GM11168 (cell line): ENCODE measurements around the gene FLT3LG.

Source experiments
- in situ Hi-C: fragments of 300-500 bp; cut with MboI; formaldehyde crosslinking; loops from one replicate; pipeline ENCODE4 v1.12.0; 2022; ENCODE audit warnings: low sequenced_read_pairs; ENCODE audit not compliant: unreplicated experiment

The FLT3LG gene, protein sequence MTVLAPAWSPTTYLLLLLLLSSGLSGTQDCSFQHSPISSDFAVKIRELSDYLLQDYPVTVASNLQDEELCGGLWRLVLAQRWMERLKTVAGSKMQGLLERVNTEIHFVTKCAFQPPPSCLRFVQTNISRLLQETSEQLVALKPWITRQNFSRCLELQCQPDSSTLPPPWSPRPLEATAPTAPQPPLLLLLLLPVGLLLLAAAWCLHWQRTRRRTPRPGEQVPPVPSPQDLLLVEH

DNA sequence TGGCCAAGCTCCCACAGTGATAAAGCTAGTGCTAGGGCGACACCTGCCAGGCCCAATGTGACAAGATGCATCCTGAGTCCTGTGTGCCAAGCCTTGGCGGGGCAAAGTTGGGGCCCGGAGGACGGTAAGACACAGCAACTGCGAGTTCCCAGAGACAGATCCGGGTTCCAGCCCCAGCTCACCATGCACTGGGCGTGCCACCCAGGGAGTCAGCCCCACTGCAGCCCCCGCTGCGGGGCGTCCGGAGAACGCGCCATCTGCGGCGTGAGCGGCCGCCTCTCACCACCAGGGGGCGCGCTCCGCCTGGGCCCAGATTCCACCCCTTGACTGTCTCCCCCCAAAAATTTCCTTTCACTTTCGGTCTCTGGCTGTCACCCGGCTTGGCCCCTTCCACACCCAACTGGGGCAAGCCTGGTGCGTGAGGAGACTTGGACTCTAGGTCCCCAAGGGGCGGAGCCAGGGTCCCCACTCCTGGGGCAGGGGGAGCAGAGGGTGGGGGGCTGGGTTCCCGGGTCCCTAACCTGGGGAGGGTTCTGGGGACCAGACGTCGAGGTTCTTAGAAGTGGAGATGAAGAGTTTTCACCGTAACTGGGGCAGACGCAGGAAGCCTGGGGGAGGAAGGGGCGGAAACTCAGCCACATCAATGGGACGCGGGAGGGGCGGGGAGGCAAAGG, at the start of gene FLT3LG:
Gene FLT3LG (plus strand): TSS at position 348 of the 674 bp plus-strand sequence. CDS start 425 bp downstream, outside the sequence.
- in situ Hi-C loops = no loop called here

GRCh38 chr19:49425178-49425577, 48.8 kb upstream of the FLT3LG start, which contains the start of gene GFY:
TSS of gene GFY (plus strand) at chr19:49425388. CDS start at chr19:49426431, 1,043 bp downstream.
- in situ Hi-C loops = loop anchor here (5.0 kb wide), 1 partner anchor 33 kb away; no protein-coding TSS in a partner anchor

GRCh38 chr19:49425922-49426592, 48.0 kb upstream of the FLT3LG start:
- in situ Hi-C loops = loop anchor here (5.0 kb wide), 1 partner anchor 34 kb away; no protein-coding TSS in a partner anchor

DNA sequence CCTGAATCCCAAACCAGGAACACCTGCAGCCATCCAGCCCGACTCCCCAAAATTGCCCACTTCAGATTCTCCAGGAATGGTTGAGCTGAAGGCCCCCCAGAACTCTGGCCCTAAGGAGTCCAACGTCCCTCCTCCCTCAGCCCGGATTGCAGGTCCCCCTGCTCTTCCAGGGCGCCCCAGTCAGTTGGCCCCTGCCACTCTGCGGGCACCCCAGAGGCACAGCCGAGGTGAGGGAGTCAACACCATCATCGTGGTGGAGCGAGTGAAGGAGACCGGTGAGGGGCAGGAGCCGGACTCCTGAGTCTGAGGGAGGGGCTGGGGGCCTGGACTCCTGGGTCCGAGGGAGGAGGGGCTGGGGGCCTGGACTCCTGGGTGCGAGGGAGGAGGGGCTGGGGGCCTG, 46.7 kb upstream of the FLT3LG start:
- in situ Hi-C loops = loop anchor here (5.0 kb wide), 1 partner anchor 35 kb away; no protein-coding TSS in a partner anchor

DNA sequence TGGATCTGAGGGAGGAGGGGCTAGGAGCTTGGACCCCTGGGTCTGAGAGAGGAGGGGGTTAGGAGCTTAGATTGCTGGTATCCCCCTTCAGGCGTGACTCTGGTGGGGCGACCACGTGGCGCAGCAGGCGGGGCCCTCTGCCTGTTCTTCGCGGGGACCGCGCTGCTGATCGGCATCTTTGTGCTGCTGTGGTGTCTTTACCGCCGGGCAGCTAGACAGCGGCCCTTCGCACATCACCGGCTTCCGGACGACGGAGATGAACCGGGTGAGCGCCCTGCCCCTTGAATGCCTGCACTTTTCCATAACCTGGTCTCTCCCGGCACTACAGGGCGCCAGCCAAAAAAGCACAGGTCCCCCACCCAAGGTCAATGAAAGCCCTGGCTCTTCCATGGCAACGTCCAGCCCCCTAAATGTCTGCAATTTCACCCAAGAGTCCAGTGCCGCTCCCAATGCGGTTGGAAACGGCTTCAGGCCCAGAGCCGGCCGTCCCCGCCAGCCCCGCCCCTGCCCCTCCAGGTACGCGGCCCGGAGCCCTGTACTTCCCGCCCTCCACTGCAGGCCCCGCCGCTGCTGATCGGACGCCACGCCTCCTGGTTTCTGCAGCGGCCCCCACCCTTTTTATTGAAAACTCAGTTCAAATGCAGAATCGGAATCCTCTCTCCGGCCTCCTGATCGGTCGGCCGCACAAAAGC, 46.0 kb upstream of the FLT3LG start:
- in situ Hi-C loops = loop anchor here (5.0 kb wide), 1 partner anchor 36 kb away; no protein-coding TSS in a partner anchor

GRCh38 chr19:49428547-49429451, 45.2 kb upstream of the FLT3LG start:
- in situ Hi-C loops = loop anchor here (5.0 kb wide), 1 partner anchor 36 kb away; no protein-coding TSS in a partner anchor

GRCh38 chr19:49430172-49430677, 43.8 kb upstream of the FLT3LG start:
- in situ Hi-C loops = no loop called here

- in situ Hi-C loops = no loop called here
Measured at GRCh38 chr19:49430678-49431329, 43.2 kb upstream of the FLT3LG start.

DNA sequence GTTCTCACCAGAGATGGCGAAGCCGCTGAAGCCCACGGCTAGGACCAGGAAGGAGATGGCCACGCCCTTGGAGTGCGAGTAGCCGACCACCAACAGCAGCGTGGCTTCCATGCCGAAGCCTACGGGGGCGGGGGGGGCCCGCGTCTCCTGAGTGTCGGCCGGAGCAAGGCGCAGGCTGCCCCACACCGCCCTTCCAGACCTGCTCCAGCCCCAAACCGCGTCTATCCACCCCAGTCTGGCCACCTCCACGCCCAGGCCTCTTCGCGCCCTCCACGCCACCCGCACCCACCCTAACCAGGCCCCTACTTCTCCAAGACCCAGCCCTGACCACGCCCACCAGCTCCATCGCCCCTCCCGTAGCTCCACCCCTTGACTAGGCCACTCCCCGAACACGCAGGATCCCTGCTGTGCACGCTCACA, 42.7 kb upstream of the FLT3LG start:
- in situ Hi-C loops = no loop called here

DNA sequence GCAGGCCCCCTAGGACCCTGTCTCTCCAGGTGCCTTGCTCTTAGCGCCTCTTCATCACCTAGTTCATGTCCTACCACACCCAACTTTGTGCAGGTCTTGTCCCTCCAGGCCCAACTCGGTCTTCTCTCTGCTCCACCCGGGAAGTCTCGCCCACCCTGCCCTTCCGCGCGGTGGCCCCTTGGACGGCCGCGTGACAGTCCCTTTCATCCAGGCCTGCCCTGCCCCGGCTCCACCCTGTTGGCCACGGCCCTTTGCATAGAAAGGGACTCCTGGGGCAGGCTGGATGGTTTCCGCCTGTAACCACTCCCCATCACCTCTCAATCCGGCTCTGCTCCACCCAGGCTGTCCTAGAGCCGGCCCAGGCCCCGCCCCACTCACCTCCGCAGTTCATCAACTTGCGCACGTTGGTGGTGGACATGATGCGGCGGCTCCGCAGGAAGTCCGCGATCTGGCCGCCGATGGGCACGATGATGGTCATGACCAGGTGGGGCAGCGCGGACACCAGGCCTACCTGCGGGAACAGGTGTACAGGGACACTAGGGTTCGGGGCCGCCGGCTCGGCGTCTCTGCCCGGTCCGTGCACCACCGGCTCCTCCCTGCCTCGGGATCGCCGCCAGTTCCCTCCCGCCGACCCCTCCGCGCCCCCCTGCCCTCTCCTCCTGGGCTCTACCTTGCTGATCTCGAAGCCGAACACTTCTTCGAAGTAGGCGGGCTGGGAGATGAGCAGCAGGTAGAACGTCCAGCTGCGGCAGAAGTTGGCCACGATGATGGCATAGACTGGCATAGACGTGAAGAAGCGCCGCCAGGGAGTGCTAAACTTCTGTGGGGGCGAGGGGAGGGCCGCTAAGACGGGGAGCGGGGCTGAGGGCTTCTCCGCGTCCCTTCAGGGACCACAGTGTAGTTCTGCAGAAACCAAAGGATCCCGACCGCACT, 41.6 kb upstream of the FLT3LG start:
- in situ Hi-C loops = no loop called here

- in situ Hi-C loops = no loop called here
Measured at GRCh38 chr19:49433240-49433901, 40.6 kb upstream of the FLT3LG start.

DNA sequence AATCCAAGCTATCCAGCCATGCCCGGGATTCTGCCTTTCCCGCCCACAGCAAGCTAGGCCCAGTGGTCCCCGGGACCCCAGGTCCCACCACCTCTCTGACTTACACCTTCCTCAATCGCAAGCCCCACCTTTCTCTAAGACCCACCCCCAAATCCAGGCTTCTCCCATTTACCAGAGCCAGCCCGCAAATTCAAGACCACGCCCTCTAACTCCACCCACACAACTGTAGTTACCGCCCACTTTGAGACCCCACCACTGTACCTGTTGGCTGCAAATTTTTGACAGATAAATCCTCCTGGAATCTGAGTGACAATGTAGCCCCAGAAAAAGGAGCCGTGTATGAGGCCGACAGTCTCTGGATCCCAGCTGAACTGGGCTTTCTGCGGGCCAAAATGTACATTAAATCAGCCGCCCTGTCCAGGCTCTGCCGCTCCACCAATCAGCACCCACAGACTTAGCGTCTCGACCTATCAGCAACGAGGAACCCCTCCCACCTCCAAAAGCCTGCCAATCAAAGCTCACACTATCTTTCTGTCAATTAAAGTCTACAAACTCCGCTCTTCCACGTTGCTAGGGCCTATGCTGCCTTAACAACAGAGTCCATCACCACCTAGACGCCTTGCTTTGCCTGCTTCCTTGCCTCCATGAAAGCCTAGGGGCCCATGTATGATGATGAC, 39.0 kb upstream of the FLT3LG start:
- in situ Hi-C loops = no loop called here

GRCh38 chr19:49435670-49436069, 38.3 kb upstream of the FLT3LG start:
- in situ Hi-C loops = no loop called here

DNA sequence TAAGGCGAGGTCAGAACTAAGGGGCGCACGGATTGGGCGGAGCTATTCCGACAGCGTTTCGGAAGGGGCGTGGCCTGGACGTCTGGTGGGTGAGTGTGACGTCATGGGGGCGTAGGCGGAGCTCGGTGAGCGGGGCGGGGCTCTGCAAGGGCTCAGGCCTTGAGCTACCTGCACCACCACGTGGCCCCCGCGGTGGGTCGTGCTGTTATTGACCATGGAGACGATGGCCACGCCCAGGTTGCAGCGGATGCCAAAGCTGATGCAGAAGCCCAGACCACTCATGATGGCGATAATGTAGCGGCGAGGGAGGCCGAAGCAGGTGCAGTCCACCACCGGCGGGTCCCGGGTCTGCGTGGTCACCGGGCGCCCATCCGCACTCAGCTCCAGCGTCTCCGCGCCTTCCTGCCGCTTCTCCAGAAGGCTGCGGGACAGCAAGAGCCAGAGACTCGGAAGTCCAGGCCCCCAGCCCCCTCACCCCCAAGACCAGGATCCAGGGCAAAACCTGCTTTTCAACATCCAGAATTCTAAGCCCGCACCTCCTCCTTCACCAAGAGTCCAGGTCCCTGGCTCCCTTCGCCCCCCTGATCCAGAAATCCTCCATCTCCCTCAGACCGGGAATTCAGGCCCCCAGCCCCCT, 37.5 kb upstream of the FLT3LG start:
- in situ Hi-C loops = no loop called here

DNA sequence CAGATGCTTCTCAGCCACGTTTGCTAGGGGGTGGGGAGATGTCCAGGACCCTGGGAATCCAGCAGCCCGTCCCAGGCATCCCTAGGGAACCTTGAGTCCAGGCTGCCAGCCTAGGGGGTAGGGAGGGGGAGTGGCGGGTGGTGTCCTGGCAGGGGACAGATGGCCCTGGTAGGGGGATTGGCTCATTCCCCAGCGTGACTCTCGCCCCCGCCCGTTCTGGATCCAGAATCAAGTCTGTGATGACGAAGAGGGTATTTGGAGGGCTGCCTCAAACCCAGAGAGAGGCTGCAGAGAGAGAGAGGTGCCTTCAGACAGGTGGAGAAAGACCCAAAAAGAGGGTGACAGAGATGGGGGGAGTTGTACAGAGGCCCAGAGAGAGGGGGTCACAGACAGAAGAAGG, 36.8 kb upstream of the FLT3LG start:
- in situ Hi-C loops = no loop called here

GRCh38 chr19:49438261-49438660, 35.8 kb upstream of the FLT3LG start:
- in situ Hi-C loops = no loop called here
